Left lobe of liver (tissue), 2 donors: ENCODE data around the gene FAIM2. TPM values are rescaled to one million over a fixed set of nuclear protein-coding genes. Genes with fewer than 3 reads are reported as not detected.
A peak's percentile ranks its signal among the peaks of the same experiment; 100 is the strongest.
"Not testable (repeated sequence)": the region's sequence is repeated elsewhere in the genome, so short reads cannot be mapped to it uniquely, and the experiment has no call there.

Experiments
- ATAC-seq: fragments of 200-7000 bp; cut with Tn5 transposase; one replicate; pipeline ENCODE4 v1.9.1; 2020; ENCODE audit warnings: mild to moderate bottlenecking, moderate library complexity
- DNase-seq: peaks from one replicate; pipeline ENCODE4 v3.0.0-alpha.2; 2020; ENCODE audit warnings: low spot score
- total RNA-seq: library from RNA; stranded (reverse); gene quantifications from one replicate; pipeline ENCODE4 v1.2.1, GENCODE V29; 2021
- donor health status: DM: no; HTN: no; CAD: no; lungs with moderate emphysema.
- donor health status: DM: no; HTN: yes; CAD: no.

FAIM2 gene
- total RNA-seq, 1 donor from 2014 or later = not detected

DNA sequence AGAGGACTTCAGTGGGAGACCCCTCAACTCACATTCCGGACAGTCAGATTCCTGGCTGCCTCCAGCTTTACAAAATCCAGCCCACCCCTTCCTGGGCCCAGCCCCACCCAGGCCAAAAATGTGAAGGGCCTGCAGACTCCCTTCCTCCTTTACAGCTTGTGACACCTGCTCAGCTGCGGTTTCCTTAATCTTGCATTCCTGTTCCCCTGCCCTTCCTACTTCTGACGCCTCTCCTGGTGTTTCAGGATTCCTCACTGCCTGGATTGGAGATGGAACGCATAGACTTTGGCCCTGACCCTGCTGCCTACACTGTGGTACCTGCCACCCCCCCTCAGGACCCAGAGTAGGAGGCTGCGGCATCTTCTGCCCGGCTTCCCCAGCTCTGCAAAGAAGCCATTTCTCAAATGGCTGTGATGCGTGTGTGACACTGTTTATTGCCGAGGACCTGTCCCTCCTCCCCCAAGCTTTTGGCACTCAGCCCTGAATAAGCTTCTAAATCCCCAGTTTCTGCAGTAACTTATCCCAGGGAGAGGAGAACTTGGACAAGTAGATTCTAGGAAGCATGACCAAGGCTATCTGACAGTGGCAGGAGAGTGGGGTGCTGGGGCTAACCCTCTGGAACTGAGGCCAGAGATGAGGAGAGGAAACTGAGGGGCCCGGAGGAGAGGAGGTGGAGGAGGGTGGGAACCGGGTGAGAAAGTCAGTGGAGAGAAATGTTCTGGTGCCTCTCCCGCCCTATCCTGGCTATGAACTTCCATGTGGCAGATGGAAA lies 35.9 kb downstream of the FAIM2 start:
- ATAC-seq = no peak
- no peak for DNase-seq

DNA sequence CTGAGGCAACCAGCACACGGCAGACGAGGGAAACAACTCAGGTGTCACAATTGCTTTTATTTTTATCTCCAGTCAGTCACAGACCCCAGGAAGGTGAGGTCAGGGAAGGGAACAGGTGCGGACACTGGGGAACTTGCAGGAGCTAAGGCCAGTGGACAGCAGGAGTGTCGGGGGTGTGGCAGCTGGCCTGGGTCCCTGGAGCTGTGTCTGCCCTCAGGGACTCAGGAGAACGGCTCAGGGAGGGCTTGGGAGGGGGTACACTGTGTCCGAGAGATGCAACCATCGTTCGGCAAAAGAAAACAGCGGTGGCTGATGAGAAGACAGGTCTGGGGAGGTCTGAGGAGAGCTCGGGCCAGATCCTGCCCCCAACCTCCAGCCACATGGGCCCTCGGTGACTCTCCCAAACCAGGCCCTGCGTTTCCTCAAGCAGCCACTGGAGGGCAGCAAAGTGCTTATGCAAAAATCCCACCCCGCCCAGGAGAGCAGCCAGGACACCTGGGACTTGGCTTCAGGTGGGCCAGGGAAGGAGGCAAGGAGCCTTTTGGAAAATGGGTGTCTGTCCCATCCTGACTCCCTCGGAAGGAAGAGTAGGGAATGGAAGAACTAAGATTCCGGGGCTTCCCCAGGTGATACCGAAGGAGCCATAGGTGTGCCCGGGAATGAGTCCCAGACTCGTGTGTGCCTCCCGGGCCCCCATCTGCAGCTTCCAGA lies 36.7 kb downstream of the FAIM2 start:
- DNase-seq (peak; percentile 75), ATAC-seq (peak; percentile 92)

DNA sequence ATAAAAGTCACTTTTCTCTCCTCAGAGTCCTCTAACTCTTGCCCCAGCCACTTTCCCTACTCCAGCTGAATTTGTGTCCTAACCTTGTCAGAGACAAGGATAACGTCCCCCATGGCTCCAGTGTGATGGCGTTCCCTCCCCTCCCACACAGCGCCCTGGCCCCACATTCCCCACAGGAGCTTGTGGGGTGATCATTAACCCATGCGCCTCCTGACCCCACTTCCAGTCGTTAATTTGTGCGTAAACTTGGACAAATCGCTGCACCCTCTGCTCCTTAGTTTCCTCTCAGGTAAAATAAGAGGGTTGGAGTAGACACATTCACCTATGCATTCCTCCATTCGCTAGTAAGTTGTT lies 37.9 kb downstream of the FAIM2 start:
- no peak for DNase-seq
- ATAC-seq = no peak

- no peak for ATAC-seq
- DNase-seq = no peak
These were observed 38.5 kb downstream of the FAIM2 start for GRCh38 chr12:49865109-49865781.

- DNase-seq (no peak), ATAC-seq (no peak)
These were observed 39.0 kb downstream of the FAIM2 start for GRCh38 chr12:49864798-49865090.

GRCh38 chr12:49863946-49864797 lies 39.5 kb downstream of the FAIM2 start:
- DNase-seq (no peak), ATAC-seq (no peak)

GRCh38 chr12:49860921-49861320 lies 42.8 kb downstream of the FAIM2 start:
- not testable (repeated sequence) for DNase-seq, ATAC-seq

DNA sequence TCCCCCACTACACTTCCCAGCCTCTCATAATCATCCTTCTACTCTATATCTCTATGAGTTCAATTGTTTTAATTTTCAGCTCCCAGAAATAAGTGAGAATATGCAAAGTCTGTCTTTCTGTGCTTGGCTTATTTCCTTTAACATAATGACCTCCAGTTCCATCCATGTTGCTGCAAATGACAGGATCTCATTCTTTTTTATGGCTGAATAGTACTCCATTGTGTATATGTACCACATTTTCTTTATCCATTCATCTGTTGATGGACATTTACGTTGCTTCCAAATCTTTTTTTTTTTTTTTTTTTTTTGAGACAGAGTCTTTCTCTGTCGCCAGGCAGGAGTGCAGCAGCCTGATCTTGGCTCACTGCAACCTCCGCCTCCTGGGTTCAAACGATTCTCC lies 47.8 kb downstream of the FAIM2 start:
- not testable (repeated sequence) for DNase-seq, ATAC-seq

DNA sequence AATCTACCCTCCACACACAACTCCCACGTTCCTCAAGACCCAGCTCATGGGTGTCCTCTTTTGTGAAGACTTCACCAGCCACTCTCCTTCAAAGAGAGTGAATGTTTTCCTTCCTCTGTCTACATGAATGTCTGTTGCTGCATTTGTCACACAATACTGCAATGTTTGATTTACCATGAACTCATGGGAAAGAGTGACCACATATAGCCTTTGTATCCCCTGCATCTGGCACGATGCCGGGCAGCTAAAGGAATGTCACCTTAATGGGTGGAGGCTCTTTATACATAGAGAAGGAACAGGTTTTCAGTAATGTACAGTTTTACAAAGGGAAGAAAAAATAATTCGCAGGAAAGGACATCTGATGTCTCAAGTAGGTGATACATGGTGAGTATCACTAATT lies 48.7 kb downstream of the FAIM2 start:
- DNase-seq (no peak), ATAC-seq (no peak)

GRCh38 chr12:49853671-49854070 lies 50.0 kb downstream of the FAIM2 start:
- no peak for DNase-seq
- ATAC-seq = no peak

- no peak for ATAC-seq
- no peak for DNase-seq
These were observed 56.5 kb downstream of the FAIM2 start for GRCh38 chr12:49847161-49847560.

- ATAC-seq (no peak), DNase-seq (no peak)
These were observed 57.7 kb downstream of the FAIM2 start for GRCh38 chr12:49846032-49846431.

DNA sequence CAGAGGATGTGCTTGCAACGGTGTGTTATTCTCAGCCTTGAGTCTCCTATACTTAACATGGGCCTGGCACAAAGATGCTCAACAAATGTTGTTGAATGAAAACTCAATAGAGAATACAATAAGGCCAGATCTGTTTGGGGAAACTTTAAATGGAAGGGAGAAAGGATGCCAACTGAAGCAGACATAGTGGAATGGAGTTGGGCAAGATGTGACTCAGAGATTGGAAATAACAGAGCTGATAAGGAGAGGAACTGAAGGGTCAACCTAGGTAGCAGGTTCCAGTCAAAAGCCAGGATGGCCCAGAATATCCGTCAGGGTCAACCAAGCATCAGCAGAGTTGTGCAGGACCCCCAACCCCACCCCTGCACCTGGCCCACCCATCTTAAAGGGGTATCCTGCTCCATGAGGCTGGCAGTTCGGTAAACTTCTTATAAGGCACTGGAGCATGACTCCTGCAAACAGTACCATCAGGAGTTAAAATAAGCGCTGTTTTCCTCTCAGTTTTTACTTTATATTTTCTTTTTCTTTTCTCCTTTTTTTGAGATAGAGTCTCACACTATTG lies 59.7 kb downstream of the FAIM2 start:
- DNase-seq (no peak), ATAC-seq (no peak)

DNA sequence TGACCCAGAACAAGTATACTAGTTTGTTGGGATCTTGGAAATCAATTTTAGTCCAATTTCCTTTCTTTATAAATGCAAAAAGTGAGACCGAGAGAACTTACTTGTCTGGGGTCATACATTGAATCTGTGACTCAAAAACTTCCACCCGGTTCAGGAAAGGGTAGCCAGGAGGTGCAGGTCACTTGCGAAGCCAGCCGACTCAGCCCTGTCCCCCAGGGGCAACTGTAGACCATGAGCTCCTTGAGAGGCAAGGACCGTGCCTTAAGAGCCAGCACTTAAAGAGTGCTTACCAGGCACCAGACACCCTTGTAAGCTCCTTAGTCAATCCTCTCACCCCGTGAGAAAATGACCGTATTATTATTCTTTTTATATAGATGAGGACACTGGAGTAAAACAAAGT lies 60.3 kb downstream of the FAIM2 start:
- no peak for ATAC-seq
- no peak for DNase-seq

DNA sequence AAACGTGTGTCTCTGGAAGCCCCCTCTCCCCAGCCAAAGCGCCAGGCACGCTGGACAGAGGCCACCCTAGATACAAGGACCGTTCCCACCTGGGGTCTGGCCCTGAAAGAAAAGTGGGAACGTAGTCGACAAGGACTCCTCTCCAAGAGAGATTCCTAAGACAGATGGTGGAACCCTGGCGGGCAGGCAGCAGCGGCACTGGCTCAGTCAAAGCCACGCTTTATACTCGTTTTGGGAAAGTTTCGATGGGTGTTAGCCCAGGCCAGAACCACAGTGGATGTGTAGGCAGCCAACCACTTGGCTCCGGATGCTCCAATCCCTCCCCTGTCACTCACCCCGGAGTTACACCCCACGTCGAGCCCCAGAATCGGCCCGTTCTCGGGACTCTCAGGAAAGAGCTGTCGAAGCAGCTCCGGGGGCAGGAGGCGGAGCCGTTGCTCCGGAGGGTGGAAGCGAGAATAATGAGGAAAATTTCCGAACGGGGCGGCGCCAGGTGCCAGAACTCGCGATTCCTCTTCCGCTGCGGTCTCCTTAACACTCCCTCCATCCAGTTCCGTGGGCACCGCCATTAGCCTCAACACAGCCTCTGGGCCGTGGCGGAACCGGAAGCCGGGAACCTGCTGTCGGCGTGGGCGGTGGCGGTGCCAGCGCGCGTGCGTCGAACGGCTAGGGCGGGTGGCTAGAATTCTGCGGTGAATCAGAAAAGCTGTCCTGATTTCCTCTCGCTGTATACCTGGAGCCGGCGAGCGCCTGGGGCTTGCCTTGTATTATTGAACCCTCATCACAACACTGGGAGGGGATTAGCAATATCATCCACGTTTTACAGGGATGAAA lies 61.0 kb downstream of the FAIM2 start, which contains the start of gene BCDIN3D:
BCDIN3D (minus strand) TSS at position 588 of the 834 bp plus-strand sequence; CDS start at position 569, 19 bp downstream.
- peak; percentile 93 for DNase-seq
- peak; percentile 96 for ATAC-seq

- peak; percentile 33 for ATAC-seq
These were observed 64.6 kb downstream of the FAIM2 start for GRCh38 chr12:49838973-49839633.

DNA sequence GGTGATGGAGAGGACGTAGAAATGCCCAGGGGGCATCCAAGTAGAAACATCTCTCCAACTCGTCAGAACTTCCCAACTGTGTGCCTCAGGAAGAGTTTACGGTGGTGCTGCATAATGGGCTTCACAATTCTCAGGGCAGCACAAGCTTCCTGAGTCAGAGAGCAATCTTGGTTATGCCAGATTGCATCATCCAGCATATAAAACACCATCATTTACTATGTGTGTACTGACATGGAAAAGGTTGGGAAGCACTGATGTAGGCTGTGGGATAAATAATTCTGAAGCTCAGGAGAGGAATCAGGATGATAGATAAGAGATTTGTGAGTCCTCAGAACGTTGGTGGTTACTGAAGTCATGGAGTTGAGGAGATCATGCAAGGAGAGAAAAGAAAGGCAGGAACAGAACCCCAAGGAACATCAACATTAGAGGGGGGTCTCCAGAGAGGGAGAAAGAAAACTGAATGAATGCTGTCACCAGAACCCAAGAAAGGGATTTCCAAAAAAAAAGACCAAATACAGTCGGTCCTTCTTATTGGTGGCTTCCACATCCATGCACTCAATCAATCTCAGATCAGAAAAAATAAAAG lies 70.8 kb downstream of the FAIM2 start:
- ATAC-seq (no peak), DNase-seq (no peak)

More at GRCh38 chr12:49838973-49839633, 64.6 kb downstream of the FAIM2 start:
- DNase-seq = no peak

GRCh38 chr12:49831717-49832116 lies 72.0 kb downstream of the FAIM2 start:
- ATAC-seq (no peak), DNase-seq (no peak)
